KBM-7 (cell line): ENCODE results near the gene NMT1.

Experiments used
- DNase-seq: peaks from one replicate; pipeline ENCODE4 v3.0.0-alpha.2; 2015
- in situ Hi-C: fragments of 300-500 bp; cut with MboI; formaldehyde crosslinking; loops from 2 replicates; pipeline ENCODE4 v1.14.3; 2020; ENCODE audit warnings: low sequenced_read_pairs, low pct_unique_long_range_greater_than_20kb, mixed read lengths

NMT1 gene

GRCh38 chr17:45098869-45099616 is 37.9 kb downstream of the NMT1 start:
- DNase-seq = peak; percentile 78

GRCh38 chr17:45101546-45101882 is 40.4 kb downstream of the NMT1 start:
- no peak for DNase-seq
- in situ Hi-C loops = loop anchor here (25.0 kb wide), 1 partner anchor 189 kb away; the partner anchor contains the start of gene GFAP

More at GRCh38 chr17:45098869-45099616, 37.9 kb downstream of the NMT1 start:
- in situ Hi-C loops = no loop called here

- in situ Hi-C loops = loop anchor here (25.0 kb wide), 1 partner anchor 190 kb away; the partner anchor contains the start of gene GFAP
- DNase-seq = no peak
These were observed 41.0 kb downstream of the NMT1 start for GRCh38 chr17:45101883-45102811.

GRCh38 chr17:45102856-45103255 is 41.7 kb downstream of the NMT1 start:
- no peak for DNase-seq
- in situ Hi-C loops = loop anchor here (25.0 kb wide), 1 partner anchor 191 kb away; the partner anchor contains the start of gene GFAP

GRCh38 chr17:45103269-45103795 is 42.2 kb downstream of the NMT1 start:
- no peak for DNase-seq
- in situ Hi-C loops = loop anchor here (25.0 kb wide), 1 partner anchor 191 kb away; the partner anchor contains the start of gene GFAP

- no peak for DNase-seq
- in situ Hi-C loops = loop anchor here (25.0 kb wide), 1 partner anchor 192 kb away; the partner anchor contains the start of gene GFAP
These were observed 42.9 kb downstream of the NMT1 start for GRCh38 chr17:45104029-45104428.

- in situ Hi-C loops = loop anchor here (25.0 kb wide), 1 partner anchor 192 kb away; the partner anchor contains the start of gene GFAP
- DNase-seq = no peak
These were observed 43.4 kb downstream of the NMT1 start for GRCh38 chr17:45104497-45104896.

- in situ Hi-C loops = loop anchor here (25.0 kb wide), 1 partner anchor 193 kb away; the partner anchor contains the start of gene GFAP
These were observed 43.9 kb downstream of the NMT1 start for GRCh38 chr17:45104907-45105624.

GRCh38 chr17:45106096-45106495 is 45.0 kb downstream of the NMT1 start:
- no peak for DNase-seq
- in situ Hi-C loops = loop anchor here (25.0 kb wide), 1 partner anchor 194 kb away; the partner anchor contains the start of gene GFAP

More at GRCh38 chr17:45104907-45105624, 43.9 kb downstream of the NMT1 start:
- no peak for DNase-seq

GRCh38 chr17:45106582-45106981 is 45.5 kb downstream of the NMT1 start:
- DNase-seq = no peak
- in situ Hi-C loops = loop anchor here (25.0 kb wide), 1 partner anchor 194 kb away; the partner anchor contains the start of gene GFAP

- in situ Hi-C loops = loop anchor here (25.0 kb wide), 1 partner anchor 195 kb away; the partner anchor contains the start of gene GFAP
- DNase-seq = no peak
These were observed 46.3 kb downstream of the NMT1 start for GRCh38 chr17:45107293-45108010.

- no peak for DNase-seq
- in situ Hi-C loops = loop anchor here (25.0 kb wide), 1 partner anchor 196 kb away; the partner anchor contains the start of gene GFAP
These were observed 46.9 kb downstream of the NMT1 start for GRCh38 chr17:45108051-45108450.

GRCh38 chr17:45108595-45109521 is 47.7 kb downstream of the NMT1 start:
- in situ Hi-C loops = loop anchor here (25.0 kb wide), 1 partner anchor 197 kb away; the partner anchor contains the start of gene GFAP
- no peak for DNase-seq

GRCh38 chr17:45110676-45111611 is 49.8 kb downstream of the NMT1 start:
- in situ Hi-C loops = loop anchor here (25.0 kb wide), 1 partner anchor 199 kb away; the partner anchor contains the start of gene GFAP
- no peak for DNase-seq

GRCh38 chr17:45111850-45112249 is 50.7 kb downstream of the NMT1 start:
- in situ Hi-C loops = loop anchor here (25.0 kb wide), 1 partner anchor 200 kb away; the partner anchor contains the start of gene GFAP
- DNase-seq = no peak
